ENCODE data around the gene SPAG6. TPM values are rescaled to one million over a fixed set of nuclear protein-coding genes. Genes with fewer than 3 reads are reported as not detected.

SPAG6 gene
- total RNA-seq, 1 donor from 2014 or later, result not detected

DNA sequence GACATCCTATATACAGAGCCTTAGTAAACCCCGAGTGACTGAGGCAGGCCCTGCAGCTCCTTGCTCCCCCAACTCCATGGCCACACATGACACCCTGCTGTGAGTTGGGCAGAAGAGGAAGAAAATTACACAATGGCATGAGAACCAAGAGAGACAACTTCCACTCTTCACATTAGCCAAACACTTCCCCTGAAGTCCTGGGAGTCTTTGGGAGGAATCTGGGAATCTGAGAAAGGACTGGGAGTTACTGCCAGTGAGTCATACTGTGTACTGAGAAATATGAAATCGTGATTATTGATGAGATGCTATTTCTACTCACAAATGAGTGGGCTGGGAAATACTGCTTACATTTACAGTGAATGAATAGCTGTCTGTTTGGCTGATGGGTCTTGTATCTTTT lies 116.6 kb downstream of the SPAG6 start:
- Mint-ChIP-seq H3K4me1 (ENCODE audit: unreplicated experiment) (peaks cover 27% of the 10 kb centered on the region), H3K4me3 (ENCODE audit: unreplicated experiment) (no peak overlapping the region), H3K36me3 (ENCODE audit: unreplicated experiment) (no peaks in the 10 kb centered on the region), H3K27me3 (ENCODE audit: unreplicated experiment) (no peaks in the 10 kb centered on the region), H3K9me3 (ENCODE audit: unreplicated experiment) (no peaks in the 10 kb centered on the region), H3K27ac (ENCODE audit: unreplicated experiment) (no peak overlapping the region)
- no peak for TF ChIP-seq CTCF (IDR thresholded peaks at IDR 0.05)
- DNase-seq (ENCODE audit: extremely low spot score, unreplicated experiment), result no peak

DNA sequence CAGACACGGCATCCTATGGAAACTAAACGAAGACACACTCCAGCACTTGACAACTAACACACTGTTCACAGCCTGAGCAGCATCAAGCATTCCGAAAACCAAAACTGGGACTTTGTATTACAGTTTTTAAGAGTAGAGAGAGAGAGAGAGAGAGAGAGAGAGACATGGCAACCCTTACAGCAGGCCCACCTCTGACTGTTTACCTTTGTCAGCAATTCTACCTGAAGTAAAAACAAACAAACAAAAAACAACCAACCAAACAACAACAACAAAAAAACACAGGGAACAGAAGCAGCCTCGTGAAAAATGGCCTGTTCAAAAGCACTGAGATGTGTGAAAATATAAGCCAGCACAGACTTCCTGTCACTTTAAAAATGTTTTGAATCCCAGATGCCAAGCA lies 118.0 kb downstream of the SPAG6 start:
- Mint-ChIP-seq H3K4me3 (ENCODE audit: unreplicated experiment) (no peak overlapping the region), H3K27ac (ENCODE audit: unreplicated experiment) (no peak overlapping the region), H3K9me3 (ENCODE audit: unreplicated experiment) (no peaks in the 10 kb centered on the region), H3K27me3 (ENCODE audit: unreplicated experiment) (no peaks in the 10 kb centered on the region), H3K4me1 (ENCODE audit: unreplicated experiment) (peaks cover 27% of the 10 kb centered on the region), H3K36me3 (ENCODE audit: unreplicated experiment) (no peaks in the 10 kb centered on the region)
- no peak for DNase-seq (ENCODE audit: extremely low spot score, unreplicated experiment)
- no peak for TF ChIP-seq CTCF (IDR thresholded peaks at IDR 0.05)

DNA sequence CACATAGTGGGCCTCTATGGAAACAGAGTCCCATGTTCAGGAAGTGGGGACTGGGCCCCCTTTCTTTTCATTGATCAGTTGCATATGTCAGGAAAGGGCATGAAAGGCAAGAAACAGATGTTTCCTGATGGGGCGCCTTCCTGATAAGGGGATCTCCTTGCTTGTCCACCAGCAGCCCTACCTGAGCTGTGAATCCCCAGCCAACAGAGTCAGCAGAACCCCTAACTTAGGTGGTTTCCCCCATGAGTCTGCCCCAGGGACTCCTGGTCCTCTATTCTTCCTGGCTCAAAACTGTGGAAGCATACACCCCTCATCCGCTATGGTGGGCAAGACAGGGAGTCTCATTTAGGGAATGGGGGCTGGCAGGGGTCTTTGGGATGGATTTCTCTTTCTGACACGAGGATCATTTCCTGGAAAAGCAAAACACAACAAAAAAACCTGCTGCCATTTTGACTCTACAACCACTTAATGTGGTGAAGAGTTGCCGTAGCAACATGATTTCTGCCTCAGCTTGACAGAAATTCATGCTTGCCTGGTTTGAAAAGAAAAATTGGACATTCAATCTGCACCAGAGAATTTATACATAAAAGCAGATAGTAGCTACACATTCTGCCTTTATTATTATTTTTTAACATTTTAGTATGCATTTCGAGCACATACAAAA lies 119.8 kb downstream of the SPAG6 start:
- H3K36me3 Mint-ChIP-seq (ENCODE audit: unreplicated experiment), result no peaks in the 10 kb centered on the region
- H3K4me3 Mint-ChIP-seq (ENCODE audit: unreplicated experiment), result no peak overlapping the region
- DNase-seq (ENCODE audit: extremely low spot score, unreplicated experiment), result no peak
- no peaks in the 10 kb centered on the region for H3K9me3 Mint-ChIP-seq (ENCODE audit: unreplicated experiment)
- H3K4me1 Mint-ChIP-seq (ENCODE audit: unreplicated experiment), result peaks cover 27% of the 10 kb centered on the region
- H3K27me3 Mint-ChIP-seq (ENCODE audit: unreplicated experiment), result peaks cover 7% of the 10 kb centered on the region
- TF ChIP-seq CTCF (IDR thresholded peaks at IDR 0.05), result no peak
- H3K27ac Mint-ChIP-seq (ENCODE audit: unreplicated experiment), result no peak overlapping the region

DNA sequence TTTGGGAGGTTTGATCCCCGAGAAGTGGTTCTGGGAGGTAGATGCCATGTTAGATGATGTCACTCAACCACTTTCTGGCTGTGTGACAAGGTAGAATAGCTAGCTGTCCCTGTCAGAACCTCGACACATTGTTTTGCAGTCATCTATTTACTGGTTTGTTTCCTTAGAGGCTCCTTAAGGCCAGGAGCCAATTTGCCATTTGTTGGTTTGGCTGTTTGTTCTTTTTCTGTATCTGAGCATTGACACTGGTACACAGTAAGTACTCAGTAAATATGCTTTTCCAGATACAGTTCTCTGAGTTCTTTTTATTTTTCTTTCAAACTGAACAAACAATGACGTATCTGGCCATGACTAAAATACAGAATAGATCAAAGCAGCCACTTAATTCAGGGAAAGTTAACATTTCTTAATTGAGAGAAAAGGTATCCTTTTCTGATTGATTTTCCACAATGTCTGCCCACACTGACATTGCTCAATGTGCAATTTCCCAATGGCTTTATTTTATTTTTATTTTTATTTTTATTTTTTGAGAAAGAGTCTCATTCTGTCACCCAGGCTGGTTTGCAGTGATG lies 121.6 kb downstream of the SPAG6 start:
- Mint-ChIP-seq H3K27ac (ENCODE audit: unreplicated experiment) (no peak overlapping the region), H3K4me3 (ENCODE audit: unreplicated experiment) (no peak overlapping the region), H3K27me3 (ENCODE audit: unreplicated experiment) (peaks cover 19% of the 10 kb centered on the region), H3K4me1 (ENCODE audit: unreplicated experiment) (peaks cover 22% of the 10 kb centered on the region), H3K9me3 (ENCODE audit: unreplicated experiment) (no peaks in the 10 kb centered on the region), H3K36me3 (ENCODE audit: unreplicated experiment) (no peaks in the 10 kb centered on the region)
- no peak for TF ChIP-seq CTCF (IDR thresholded peaks at IDR 0.05)
- DNase-seq (ENCODE audit: extremely low spot score, unreplicated experiment), result no peak

Other genes with a start within 250 kb of the SPAG6 start
- gene EBLN1, start 127.5 kb upstream of the SPAG6 start, total RNA-seq, result not detected in 2 replicates
- gene COMMD3, start 29.1 kb upstream of the SPAG6 start, total RNA-seq, result 69.1 and 69.6 TPM in 2 replicates
- 41.7 and 48.5 TPM in 2 replicates for gene BMI1, start 24.4 kb upstream of the SPAG6 start, total RNA-seq